Fibroblast of mammary gland (primary cell): Measurements from ENCODE around the gene SPOCK3.

Source experiments
- DNase-seq: peaks from one replicate; pipeline ENCODE4 v3.0.0-alpha.2; 2010; ENCODE audit warnings: low read depth
- H3K4me3 ChIP-seq: 2 replicates; pipeline ENCODE4 v1.5.1; 2011; ENCODE audit warnings: low read depth, mild to moderate bottlenecking, low read length, moderate library complexity; ENCODE audit not compliant: control insufficient read depth
- TF ChIP-seq, protein P1 (sequence below): conservative IDR thresholded peaks from 2 replicates; pipeline ENCODE4 v1.5.1; 2011; ENCODE audit warnings: low read depth, low read length, inconsistent platforms; ENCODE audit not compliant: control insufficient read depth, insufficient read depth

Gene SPOCK3

DNA sequence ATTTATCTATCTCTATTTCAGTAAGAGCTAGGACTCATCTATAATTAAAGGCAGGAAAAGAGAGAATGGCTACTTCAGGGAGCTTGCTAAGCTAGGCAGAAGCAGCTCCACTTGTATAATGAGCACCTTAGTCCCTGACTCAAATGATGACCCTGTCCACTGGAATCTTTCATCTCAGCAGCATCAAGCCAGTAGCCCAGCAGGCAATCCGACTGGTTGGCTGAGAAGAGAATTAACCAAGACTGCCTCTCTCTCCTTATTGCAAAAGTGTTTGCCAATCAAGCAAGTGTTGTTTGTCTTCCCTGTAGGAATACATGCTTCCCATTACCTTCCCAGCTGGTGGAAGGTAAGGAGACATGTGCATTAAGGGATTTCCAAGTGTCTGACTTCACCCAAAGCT, 3.9 kb upstream of the SPOCK3 start:
- DNase-seq, result no peak
- TF ChIP-seq, protein P1, sequence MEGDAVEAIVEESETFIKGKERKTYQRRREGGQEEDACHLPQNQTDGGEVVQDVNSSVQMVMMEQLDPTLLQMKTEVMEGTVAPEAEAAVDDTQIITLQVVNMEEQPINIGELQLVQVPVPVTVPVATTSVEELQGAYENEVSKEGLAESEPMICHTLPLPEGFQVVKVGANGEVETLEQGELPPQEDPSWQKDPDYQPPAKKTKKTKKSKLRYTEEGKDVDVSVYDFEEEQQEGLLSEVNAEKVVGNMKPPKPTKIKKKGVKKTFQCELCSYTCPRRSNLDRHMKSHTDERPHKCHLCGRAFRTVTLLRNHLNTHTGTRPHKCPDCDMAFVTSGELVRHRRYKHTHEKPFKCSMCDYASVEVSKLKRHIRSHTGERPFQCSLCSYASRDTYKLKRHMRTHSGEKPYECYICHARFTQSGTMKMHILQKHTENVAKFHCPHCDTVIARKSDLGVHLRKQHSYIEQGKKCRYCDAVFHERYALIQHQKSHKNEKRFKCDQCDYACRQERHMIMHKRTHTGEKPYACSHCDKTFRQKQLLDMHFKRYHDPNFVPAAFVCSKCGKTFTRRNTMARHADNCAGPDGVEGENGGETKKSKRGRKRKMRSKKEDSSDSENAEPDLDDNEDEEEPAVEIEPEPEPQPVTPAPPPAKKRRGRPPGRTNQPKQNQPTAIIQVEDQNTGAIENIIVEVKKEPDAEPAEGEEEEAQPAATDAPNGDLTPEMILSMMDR, result no peak
- H3K4me3 ChIP-seq, result no peak overlapping the region

- DNase-seq, result peak; percentile 4
- peak overlapping the region; percentile 44 for H3K4me3 ChIP-seq
- TF ChIP-seq, protein P1, result no peak
Measured at GRCh38 chr4:167233685-167234315, 494 bp downstream of the SPOCK3 start.

- DNase-seq, result no peak
- TF ChIP-seq, protein P1, result no peak
- peak overlapping the region; percentile 44 for H3K4me3 ChIP-seq
Measured at GRCh38 chr4:167232805-167233684, 1.2 kb downstream of the SPOCK3 start.

DNA sequence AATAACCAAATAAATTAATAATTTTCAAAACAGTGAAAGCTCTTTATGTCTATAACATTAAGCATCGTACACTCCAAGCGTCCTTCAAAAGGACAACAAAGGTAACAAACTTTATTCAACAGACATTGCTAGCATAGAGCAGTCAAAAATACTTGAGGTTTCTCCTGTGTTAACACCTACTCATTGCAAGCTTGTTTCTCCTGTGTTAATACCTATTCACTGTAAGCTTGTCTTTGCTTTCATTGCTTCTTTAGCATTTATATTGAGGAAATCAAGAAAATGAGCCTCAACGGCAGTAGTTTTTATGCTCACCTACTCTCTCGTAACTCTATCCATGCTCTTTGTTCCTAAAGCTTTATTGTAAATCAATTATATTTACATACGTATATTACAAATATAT, 3.5 kb downstream of the SPOCK3 start:
- H3K4me3 ChIP-seq, result no peak overlapping the region
- TF ChIP-seq, protein P1, result no peak
- DNase-seq, result no peak

GRCh38 chr4:167222099-167222498, 12.2 kb downstream of the SPOCK3 start:
- DNase-seq, result no peak
- no peak overlapping the region for H3K4me3 ChIP-seq
- TF ChIP-seq, protein P1, result no peak

GRCh38 chr4:167221084-167221483, 13.2 kb downstream of the SPOCK3 start:
- no peak overlapping the region for H3K4me3 ChIP-seq
- TF ChIP-seq, protein P1, result no peak
- DNase-seq, result no peak
